K562 (cell line): Measurements from ENCODE around the gene MAP3K19. TPM values are rescaled to one million over a fixed set of nuclear protein-coding genes. Genes with fewer than 3 reads are reported as not detected.

Experiments used
- ATAC-seq: fragments of 200-7000 bp; cut with Tn5 transposase; 3 replicates; pipeline ENCODE4 v1.9.1; 2020; ENCODE audit warnings: moderate library complexity
- BruUV-seq: library from RNA; stranded (reverse); fragments of 400-500 nt; replicated peaks from 2 replicates; lab custom pipeline; 2021; lab: Mats Ljungman, UMichigan
- CTCF ChIA-PET: fragments of 300-600 bp; formaldehyde crosslinking; extraction: SDS; loops from one replicate; lab custom pipeline; 2021; ENCODE audit warnings: low intra/inter-chr PET ratio; lab: Yijun Ruan, JAX
- POLR2A ChIA-PET: fragments of 300-600, 350-650 bp; sonication (Branson Sonifier 250); formaldehyde crosslinking; extraction: SDS; loops from one replicate; lab custom pipeline; 2021; ENCODE audit warnings: antibody characterized with exemption, inconsistent platforms; lab: Yijun Ruan, JAX
- DNase-seq, 4 experiments: peaks; one replicate each; pipeline versions ENCODE4 v3.0.0 to v3.0.0-alpha.2; 2011 to 2018; ENCODE audit warnings: low spot score in 3 of 4, mixed read lengths in 3 of 4; ENCODE audit errors: extremely low read depth in 1 of 4
- FAIRE-seq: peaks from 2 replicates; lab custom pipeline; 2011; peaks lifted over from hg19 to GRCh38; lab: Jason Lieb, UNC
- H2AFZ ChIP-seq: 2 replicates; pipeline ENCODE4 v1.6.0; 2011; ENCODE audit warnings: low read depth, low read length, control low read depth, inconsistent platforms
- H3K27ac ChIP-seq: fragments of 200-600 bp; 3 replicates; pipeline ENCODE4 v1.8.0; 2011; ENCODE audit warnings: low read depth, mild to moderate bottlenecking, control low read depth, inconsistent platforms, low read length, moderate library complexity, mixed read lengths; ENCODE audit errors: extremely low read depth
- H3K27me3 ChIP-seq, 2 experiments: fragments of 300-600 bp in 1 of 2; 2 replicates in 1 of 2; 3 replicates in 1 of 2; pipeline versions ENCODE4 v1.6.0 to v1.8.0; 2011; ENCODE audit warnings: inconsistent platforms in 2 of 2, low read length in 2 of 2, mild to moderate bottlenecking in 1 of 2, mixed read lengths in 1 of 2, moderate library complexity in 1 of 2; ENCODE audit not compliant: control insufficient read depth in 2 of 2, insufficient read depth in 2 of 2
- H3K36me3 ChIP-seq: fragments of 300-600 bp; 3 replicates; pipeline ENCODE4 v1.8.0; 2011; ENCODE audit warnings: mild to moderate bottlenecking, low read length, inconsistent platforms; ENCODE audit not compliant: control insufficient read depth, insufficient read depth
- H3K4me1 ChIP-seq, 2 experiments: fragments of 200-600 bp in 1 of 2; replicated peaks in 1 of 2; 2 replicates in 1 of 2; 3 replicates in 1 of 2; pipeline versions ENCODE4 v1.5.1 to v1.8.0; 2011; ENCODE audit warnings: inconsistent platforms in 2 of 2, low read length in 2 of 2, mild to moderate bottlenecking in 1 of 2, mixed read lengths in 1 of 2, moderate library complexity in 1 of 2; ENCODE audit not compliant: control insufficient read depth in 2 of 2, insufficient read depth in 2 of 2
- H3K4me2 ChIP-seq: 2 replicates; pipeline ENCODE4 v1.6.1; 2011; ENCODE audit warnings: low read length, control low read depth, inconsistent platforms, mixed read lengths; ENCODE audit not compliant: insufficient read depth
- H3K4me3 ChIP-seq: fragments of 200-600 bp; sonication (generic), shearing (Covaris generic); 2 replicates; pipeline ENCODE4 v1.5.1; 2016; ENCODE audit warnings: control low read depth, inconsistent platforms
- H3K79me2 ChIP-seq: fragments of 200-600 bp; 3 replicates; pipeline ENCODE4 v1.8.0; 2011; ENCODE audit warnings: low read length, inconsistent platforms; ENCODE audit not compliant: control insufficient read depth, insufficient read depth
- H3K9ac ChIP-seq, 2 experiments: 2 replicates each; pipeline versions ENCODE4 v1.6.0 to v1.6.1; 2011; ENCODE audit warnings: low read depth in 2 of 2, low read length in 2 of 2, control low read depth in 1 of 2, inconsistent platforms in 1 of 2, mild to moderate bottlenecking in 1 of 2, mixed read lengths in 1 of 2; ENCODE audit not compliant: insufficient read depth in 1 of 2
- H3K9me1 ChIP-seq: one replicate; pipeline ENCODE4 v1.6.0; 2011; ENCODE audit warnings: inconsistent platforms, mild to moderate bottlenecking, low read length, moderate library complexity; ENCODE audit not compliant: control insufficient read depth, insufficient read depth
- H3K9me3 ChIP-seq: replicated peaks from 2 replicates; pipeline ENCODE4 v1.5.1; 2011; ENCODE audit warnings: low read depth, low read length, inconsistent platforms; ENCODE audit not compliant: control insufficient read depth, insufficient read depth
- H4K20me1 ChIP-seq: replicated peaks from 2 replicates; pipeline ENCODE4 v1.6.1; 2011; ENCODE audit warnings: low read length, inconsistent platforms, mixed read lengths; ENCODE audit not compliant: control insufficient read depth, insufficient read depth
- ETS1 ChIP-seq: conservative IDR thresholded peaks from 2 replicates; pipeline ENCODE4 v1.6.1; 2011; ENCODE audit warnings: low read depth, mild to moderate bottlenecking, low read length; ENCODE audit not compliant: control insufficient read depth
- JUN ChIP-seq, 2 experiments: sonication (generic) in 1 of 2; formaldehyde crosslinking in 1 of 2; IDR thresholded peaks; 2 replicates each; pipeline versions ENCODE4 v1.6.1 to v1.8.0; 2012 to 2022; ENCODE audit warnings: borderline replicate concordance in 2 of 2, mild to moderate bottlenecking in 2 of 2, improper control_type of control experiment in 1 of 2, low read depth in 1 of 2, low read length in 1 of 2, missing genetic modification reagents in 1 of 2
- L3MBTL2 ChIP-seq: fragments of 450-650 bp; IDR thresholded peaks from 2 replicates; pipeline ENCODE4 v1.6.1; 2016; ENCODE audit warnings: mild to moderate bottlenecking, moderate library complexity
- NFATC3 ChIP-seq: fragments of 450-650 bp; IDR thresholded peaks from 2 replicates; pipeline ENCODE4 v1.6.1; 2017; ENCODE audit warnings: mild to moderate bottlenecking
- NONO ChIP-seq, 2 experiments: fragments of 200-400 bp in 1 of 2; fragments of 450-650 bp in 1 of 2; formaldehyde crosslinking in 1 of 2; IDR thresholded peaks; 2 replicates each; pipeline ENCODE4 v1.6.1; 2017; ENCODE audit warnings: low read depth in 2 of 2, mild to moderate bottlenecking in 2 of 2, moderate library complexity in 2 of 2, low read length in 1 of 2
- POLR3A ChIP-seq: IDR thresholded peaks from 2 replicates; pipeline ENCODE4 v1.6.1; 2011; ENCODE audit warnings: borderline replicate concordance, mild to moderate bottlenecking, moderate library complexity; ENCODE audit not compliant: insufficient read length, insufficient read depth; ENCODE audit errors: extremely low read depth
- RBM15 ChIP-seq: fragments of 200-400 bp; formaldehyde crosslinking; IDR thresholded peaks from 2 replicates; pipeline ENCODE4 v1.6.1; 2018; ENCODE audit warnings: mild to moderate bottlenecking, low read length, moderate library complexity; ENCODE audit not compliant: insufficient read depth
- RBM25 ChIP-seq: fragments of 200-400 bp; formaldehyde crosslinking; IDR thresholded peaks from 2 replicates; pipeline ENCODE4 v1.6.1; 2018; ENCODE audit warnings: low read length, low read depth, moderate library complexity; ENCODE audit not compliant: severe bottlenecking
- SREBF2 ChIP-seq: sonication (generic); formaldehyde crosslinking; IDR thresholded peaks from 2 replicates; pipeline ENCODE4 v1.4.0; 2020; ENCODE audit warnings: mild to moderate bottlenecking, missing genetic modification reagents
- TAF15 ChIP-seq: fragments of 200-400 bp; formaldehyde crosslinking; IDR thresholded peaks from 2 replicates; pipeline ENCODE4 v1.6.1; 2017; ENCODE audit warnings: mild to moderate bottlenecking, low read depth, low read length, moderate library complexity
- ZFPM2 ChIP-seq: fragments of 250-450 bp; sonication (Bioruptor Pico); IDR thresholded peaks from 2 replicates; pipeline ENCODE4 v1.5.1; 2022; ENCODE audit warnings: mild to moderate bottlenecking
- ZNF197 ChIP-seq: fragments of 200-800 bp; sonication (Bioruptor generic); IDR thresholded peaks from 2 replicates; pipeline ENCODE4 v1.6.1; 2016; ENCODE audit warnings: low read depth, missing genetic modification characterization, missing compliant biosample characterization
- whole genome bisulfite sequencing: fragments of 100-300 bp; shearing (Covaris generic); methylation state at CpG from one replicate; pipeline ENCODE4 v1.1.6; 2016; ENCODE audit warnings: low coverage, mixed read lengths; ENCODE audit not compliant: insufficient coverage; ENCODE audit errors: missing lambda C conversion rate; 5-methylcytosine and 5-hydroxymethylcytosine counted together
- in situ Hi-C: fragments of 300-500 bp; cut with MboI; formaldehyde crosslinking; loops from 4 replicates; pipeline ENCODE4 v1.15.0; 2018; ENCODE audit warnings: inconsistent platforms, mixed read lengths
- intact Hi-C: fragments of 100-400 bp; cut with micrococcal nuclease; formaldehyde crosslinking; loops from 2 replicates; pipeline ENCODE4 v1.14.2; 2022
- polyA plus RNA-seq, 8 experiments: library from polyadenylated mRNA; depleted of rRNA in 4 of 8; stranded (reverse) in 5 of 8; unstranded in 3 of 8; fragments of >200 nt; fragmentation: Nextera tagmentation in 2 of 8; fragmentation: Illumina TruSeq in 1 of 8; extraction: Ambion mirVana in 2 of 8; extraction: Trizol in 1 of 8; gene quantifications; 2 replicates each; pipeline versions ENCODE4 v1.2.1 to v1.2.3, GENCODE V29; 2011 to 2014; ENCODE audit warnings: inconsistent platforms in 1 of 8, missing spikeins in 1 of 8
- total RNA-seq, 7 experiments: library from RNA; depleted of rRNA in 6 of 7; stranded (reverse); fragments of >200 nt in 6 of 7; fragmentation: Illumina TruSeq in 2 of 7; extraction: Trizol in 2 of 7; gene quantifications; 2 replicates each; pipeline versions ENCODE4 v1.2.1 to v1.2.3, GENCODE V29; 2011 to 2021; ENCODE audit warnings: low replicate concordance in 1 of 7
- TF ChIP-seq, protein P1 (sequence below): sonication (generic); formaldehyde crosslinking; IDR thresholded peaks from 2 replicates; pipeline ENCODE4 v1.8.1; 2022; ENCODE audit warnings: missing genetic modification reagents
- TF ChIP-seq, protein P2 (sequence below): IDR thresholded peaks from 3 replicates; pipeline ENCODE4 v1.6.1; 2011; ENCODE audit warnings: borderline replicate concordance, mild to moderate bottlenecking, moderate library complexity; ENCODE audit not compliant: insufficient read length; ENCODE audit errors: extremely low read depth

The MAP3K19 gene
- total and polyA plus RNA-seq, 9 of the 15 experiments (the other 6 are each of a cell fraction or from before 2014, with no cell fraction given), result 0.29 TPM; not detected in 8

- WGBS, result 1% methylated on average over 37 of the region's 83 CpGs
- intact Hi-C loops, result loop anchor here (2.0 kb wide), 1 partner anchor 822 kb away; the partner anchor contains the start of gene UBXN4
- TF ChIP-seq RBM15 (no peak), NONO (IDR thresholded peaks at IDR 0.05; ENCODE audit: low read depth in 2 of 2, low read length in 1 of 2) (no peak), JUN (IDR thresholded peaks at IDR 0.05; ENCODE audit: borderline replicate concordance, low read depth, low read length) (no peak), JUN (CRISPR knock-in tag; IDR thresholded peaks at IDR 0.05; ENCODE audit: borderline replicate concordance) (0 out of 2 replicates have a peak, but pooled peaks have one; percentile 59), POLR3A (no peak), L3MBTL2 (no peak; the same call in 1 of the 2 replicates), ETS1 (no peak), ZFPM2 (CRISPR knock-in tag) (no peak), SREBF2 (CRISPR knock-in tag) (no peak), NFATC3 (no peak), ZNF197 (CRISPR knock-in tag) (no peak), TAF15 (no peak), RBM25 (no peak)
- TF ChIP-seq, protein P1, sequence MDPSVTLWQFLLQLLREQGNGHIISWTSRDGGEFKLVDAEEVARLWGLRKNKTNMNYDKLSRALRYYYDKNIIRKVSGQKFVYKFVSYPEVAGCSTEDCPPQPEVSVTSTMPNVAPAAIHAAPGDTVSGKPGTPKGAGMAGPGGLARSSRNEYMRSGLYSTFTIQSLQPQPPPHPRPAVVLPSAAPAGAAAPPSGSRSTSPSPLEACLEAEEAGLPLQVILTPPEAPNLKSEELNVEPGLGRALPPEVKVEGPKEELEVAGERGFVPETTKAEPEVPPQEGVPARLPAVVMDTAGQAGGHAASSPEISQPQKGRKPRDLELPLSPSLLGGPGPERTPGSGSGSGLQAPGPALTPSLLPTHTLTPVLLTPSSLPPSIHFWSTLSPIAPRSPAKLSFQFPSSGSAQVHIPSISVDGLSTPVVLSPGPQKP (CRISPR knock-in tag), result no peak
- TF ChIP-seq, protein P2, sequence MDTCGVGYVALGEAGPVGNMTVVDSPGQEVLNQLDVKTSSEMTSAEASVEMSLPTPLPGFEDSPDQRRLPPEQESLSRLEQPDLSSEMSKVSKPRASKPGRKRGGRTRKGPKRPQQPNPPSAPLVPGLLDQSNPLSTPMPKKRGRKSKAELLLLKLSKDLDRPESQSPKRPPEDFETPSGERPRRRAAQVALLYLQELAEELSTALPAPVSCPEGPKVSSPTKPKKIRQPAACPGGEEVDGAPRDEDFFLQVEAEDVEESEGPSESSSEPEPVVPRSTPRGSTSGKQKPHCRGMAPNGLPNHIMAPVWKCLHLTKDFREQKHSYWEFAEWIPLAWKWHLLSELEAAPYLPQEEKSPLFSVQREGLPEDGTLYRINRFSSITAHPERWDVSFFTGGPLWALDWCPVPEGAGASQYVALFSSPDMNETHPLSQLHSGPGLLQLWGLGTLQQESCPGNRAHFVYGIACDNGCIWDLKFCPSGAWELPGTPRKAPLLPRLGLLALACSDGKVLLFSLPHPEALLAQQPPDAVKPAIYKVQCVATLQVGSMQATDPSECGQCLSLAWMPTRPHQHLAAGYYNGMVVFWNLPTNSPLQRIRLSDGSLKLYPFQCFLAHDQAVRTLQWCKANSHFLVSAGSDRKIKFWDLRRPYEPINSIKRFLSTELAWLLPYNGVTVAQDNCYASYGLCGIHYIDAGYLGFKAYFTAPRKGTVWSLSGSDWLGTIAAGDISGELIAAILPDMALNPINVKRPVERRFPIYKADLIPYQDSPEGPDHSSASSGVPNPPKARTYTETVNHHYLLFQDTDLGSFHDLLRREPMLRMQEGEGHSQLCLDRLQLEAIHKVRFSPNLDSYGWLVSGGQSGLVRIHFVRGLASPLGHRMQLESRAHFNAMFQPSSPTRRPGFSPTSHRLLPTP, result no peak
Observed at GRCh38 chr2:134918526-134919340, 128.5 kb downstream of the MAP3K19 start, which contains the start of gene CCNT2. Gene CCNT2 (plus strand): TSS chr2:134918822. CDS start chr2:134918855, 33 bp downstream.

More at GRCh38 chr2:134918526-134919340, 128.5 kb downstream of the MAP3K19 start, which contains the start of gene CCNT2:
- H3K27ac ChIP-seq, result peak within 1 kb of the TSS; percentile 95
- in situ Hi-C loops, result no loop called here
- DNase-seq (peak; percentile 97 to 99 (median 98)), FAIRE-seq (peak; percentile 81), ATAC-seq (peak; percentile 89)
- H3K9me1 ChIP-seq, result no peaks in the 10 kb centered on the region
- peaks cover 3 to 4% of the 10 kb centered on the region in 2 experiments; a peak in 4 of 5 replicates for H3K4me1 ChIP-seq
- peak within 1 kb of the TSS; percentile 94 for H2AFZ ChIP-seq
- peaks cover 2% of the 10 kb centered on the region for H4K20me1 ChIP-seq
- no peaks in the 10 kb centered on the region for H3K9me3 ChIP-seq
- POLR2A ChIA-PET, result interaction anchor here (0.9 to 2.0 kb wide), 7 partner anchors 9 to 25 kb away, joined by 3 to 6 read pairs (median 5); no protein-coding TSS in a partner anchor
- peaks cover 52% of the 10 kb centered on the region for H3K79me2 ChIP-seq
- peak within 1 kb of the TSS; percentile 90 for H3K4me2 ChIP-seq
- H3K4me3 ChIP-seq, result peak within 1 kb of the TSS; percentile 79
- BruUV-seq, result TSS peak; percentile 66
- peaks cover 34% of the 10 kb centered on the region; the same call in 2 of the 3 replicates for H3K36me3 ChIP-seq
- CTCF ChIA-PET, result interaction anchor here (0.6 kb wide), 1 partner anchor 792 kb away, joined by 3 read pairs; no protein-coding TSS in a partner anchor
- H3K27me3 ChIP-seq, result no peaks in the 10 kb centered on the region
- peak within 1 kb of the TSS; percentile 98 to 100 for H3K9ac ChIP-seq
